ENCODE results near the gene CDH26. TPM values are rescaled to one million over a fixed set of nuclear protein-coding genes. Genes with fewer than 3 reads are reported as not detected.

The CDH26 gene
- polyA plus RNA-seq, 3 donors, result 0.22 to 1.2 (median 0.45) TPM

- H3K27ac ChIP-seq (ENCODE audit: low read depth, low read length), result no peak overlapping the region
- WGBS, 3 donors, result 87 to 97% (median 91%) methylated on average over 4 of the region's 4 CpGs
Measured at GRCh38 chr20:60003776-60004175, 45.6 kb downstream of the CDH26 start.

- 90 to 94% (median 92%) methylated on average over 4 of the region's 4 CpGs for WGBS, 3 donors
- H3K27ac ChIP-seq (ENCODE audit: low read depth, low read length), result no peak overlapping the region
Measured at GRCh38 chr20:60006261-60006660, 48.0 kb downstream of the CDH26 start.

GRCh38 chr20:60007464-60007863 is 49.2 kb downstream of the CDH26 start:
- 50 to 61% (median 51%) methylated on average over 2 of the region's 2 CpGs for WGBS, 3 donors
- H3K27ac ChIP-seq (ENCODE audit: low read depth, low read length), result no peak overlapping the region

- 63 to 74% (median 71%) methylated on average over 3 of the region's 3 CpGs for WGBS, 3 donors
- no peak overlapping the region for H3K27ac ChIP-seq (ENCODE audit: low read depth, low read length)
Measured at GRCh38 chr20:60008130-60008808, 50.0 kb downstream of the CDH26 start.

- no peak overlapping the region for H3K27ac ChIP-seq (ENCODE audit: low read depth, low read length)
- WGBS, 3 donors, result 92 to 96% (median 96%) methylated on average over 12 to 13 of the region's 13 CpGs
Measured at GRCh38 chr20:60009318-60009717, 51.1 kb downstream of the CDH26 start.

GRCh38 chr20:60009826-60010616 is 51.8 kb downstream of the CDH26 start:
- no peak overlapping the region for H3K27ac ChIP-seq (ENCODE audit: low read depth, low read length)
- WGBS, 3 donors, result 83 to 94% (median 90%) methylated on average over 14 of the region's 14 CpGs

- no peak overlapping the region for H3K27ac ChIP-seq (ENCODE audit: low read depth, low read length)
- WGBS, 3 donors, result 85 to 89% (median 86%) methylated on average over 12 of the region's 12 CpGs
Measured at GRCh38 chr20:60010689-60011458, 52.7 kb downstream of the CDH26 start.

- 74 to 82% (median 75%) methylated on average over 17 of the region's 17 CpGs for WGBS, 3 donors
- no peak overlapping the region for H3K27ac ChIP-seq (ENCODE audit: low read depth, low read length)
Measured at GRCh38 chr20:60011512-60012507, 53.6 kb downstream of the CDH26 start.

- no peak overlapping the region for H3K27ac ChIP-seq (ENCODE audit: low read depth, low read length)
- WGBS, 3 donors, result 74 to 79% (median 77%) methylated on average over 3 of the region's 3 CpGs
Measured at GRCh38 chr20:60013296-60014139, 55.3 kb downstream of the CDH26 start.

- no peak overlapping the region for H3K27ac ChIP-seq (ENCODE audit: low read depth, low read length)
Measured at GRCh38 chr20:60016406-60016805, 58.2 kb downstream of the CDH26 start.

GRCh38 chr20:60020251-60020650 is 62.0 kb downstream of the CDH26 start:
- H3K27ac ChIP-seq (ENCODE audit: low read depth, low read length), result no peak overlapping the region
- 93 to 97% (median 94%) methylated on average over 5 of the region's 5 CpGs for WGBS, 3 donors

GRCh38 chr20:60021104-60021503 is 62.9 kb downstream of the CDH26 start:
- no peak overlapping the region for H3K27ac ChIP-seq (ENCODE audit: low read depth, low read length)
- WGBS, 3 donors, result 69 to 77% (median 76%) methylated on average over 1 of the region's 1 CpG

GRCh38 chr20:60022849-60023248 is 64.6 kb downstream of the CDH26 start:
- H3K27ac ChIP-seq (ENCODE audit: low read depth, low read length), result no peak overlapping the region
- WGBS, 3 donors, result 84 to 93% (median 93%) methylated on average over 1 of the region's 1 CpG

- WGBS, 3 donors, result 54 to 64% (median 56%) methylated on average over 3 of the region's 3 CpGs
- H3K27ac ChIP-seq (ENCODE audit: low read depth, low read length), result no peak overlapping the region
Measured at GRCh38 chr20:60024245-60024644, 66.0 kb downstream of the CDH26 start.

GRCh38 chr20:60024801-60025200 is 66.6 kb downstream of the CDH26 start:
- 67 to 72% (median 72%) methylated on average over 5 of the region's 5 CpGs for WGBS, 3 donors
- H3K27ac ChIP-seq (ENCODE audit: low read depth, low read length), result no peak overlapping the region

- WGBS, 3 donors, result 85 to 90% (median 88%) methylated on average over 4 of the region's 4 CpGs
- no peak overlapping the region for H3K27ac ChIP-seq (ENCODE audit: low read depth, low read length)
Measured at GRCh38 chr20:60026010-60026409, 67.8 kb downstream of the CDH26 start.

- WGBS, 3 donors, result 79 to 97% (median 90%) methylated on average over 1 of the region's 1 CpG
Measured at GRCh38 chr20:60030471-60030870, 72.2 kb downstream of the CDH26 start.

More at GRCh38 chr20:60030471-60030870, 72.2 kb downstream of the CDH26 start:
- H3K27ac ChIP-seq (ENCODE audit: low read depth, low read length), result no peak overlapping the region

All from adipose tissue (tissue), 3 donors.